ENCODE measurements around the gene ADCY7.

ADCY7 gene

DNA sequence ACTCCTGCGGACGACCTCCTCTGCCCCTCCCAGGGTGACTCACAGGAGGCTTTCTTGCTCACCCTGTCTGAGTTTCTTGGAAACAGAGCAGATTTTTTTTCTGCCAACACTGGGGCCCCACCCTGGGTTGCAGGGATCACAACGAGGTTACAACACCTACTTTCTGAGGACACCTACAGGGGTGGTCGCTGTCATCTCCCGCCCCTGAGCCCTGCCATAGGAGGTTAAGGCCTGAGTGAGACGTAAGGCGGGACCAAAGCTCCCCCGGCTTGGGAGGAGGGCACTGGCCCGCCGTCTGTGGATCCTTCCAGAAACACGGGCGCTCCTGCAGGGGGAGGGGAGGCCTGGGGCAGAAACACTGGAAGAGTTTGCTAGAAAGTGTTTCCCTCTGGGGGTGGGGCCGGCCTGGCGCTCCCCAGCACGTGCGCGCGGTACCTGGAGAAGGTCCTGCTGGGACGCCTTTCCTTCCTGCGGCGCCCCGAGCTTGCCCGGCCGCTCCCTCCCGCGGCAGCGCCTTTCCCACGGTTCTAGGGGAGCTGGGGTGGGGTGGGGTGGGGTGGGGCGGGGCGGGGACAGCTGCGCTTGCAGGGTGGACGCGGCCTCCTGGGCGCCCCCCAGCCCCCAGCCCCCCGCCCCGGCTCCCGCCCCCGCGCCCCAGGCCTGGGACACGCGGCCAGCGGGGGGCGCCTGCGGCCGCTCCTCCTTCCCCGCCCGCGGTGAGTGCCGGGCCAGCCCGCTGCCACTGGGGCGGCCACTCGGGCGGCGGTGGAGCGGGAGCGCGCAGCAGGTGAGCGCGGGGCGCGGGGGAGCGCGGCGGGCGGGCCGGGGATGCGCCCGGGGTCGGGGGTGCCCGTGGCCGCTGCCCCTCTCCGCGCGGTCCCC, 20.7 kb upstream of the ADCY7 start:
- H3K27ac ChIP-seq, result peak overlapping the region; percentile 78
- TF ChIP-seq, protein P1, sequence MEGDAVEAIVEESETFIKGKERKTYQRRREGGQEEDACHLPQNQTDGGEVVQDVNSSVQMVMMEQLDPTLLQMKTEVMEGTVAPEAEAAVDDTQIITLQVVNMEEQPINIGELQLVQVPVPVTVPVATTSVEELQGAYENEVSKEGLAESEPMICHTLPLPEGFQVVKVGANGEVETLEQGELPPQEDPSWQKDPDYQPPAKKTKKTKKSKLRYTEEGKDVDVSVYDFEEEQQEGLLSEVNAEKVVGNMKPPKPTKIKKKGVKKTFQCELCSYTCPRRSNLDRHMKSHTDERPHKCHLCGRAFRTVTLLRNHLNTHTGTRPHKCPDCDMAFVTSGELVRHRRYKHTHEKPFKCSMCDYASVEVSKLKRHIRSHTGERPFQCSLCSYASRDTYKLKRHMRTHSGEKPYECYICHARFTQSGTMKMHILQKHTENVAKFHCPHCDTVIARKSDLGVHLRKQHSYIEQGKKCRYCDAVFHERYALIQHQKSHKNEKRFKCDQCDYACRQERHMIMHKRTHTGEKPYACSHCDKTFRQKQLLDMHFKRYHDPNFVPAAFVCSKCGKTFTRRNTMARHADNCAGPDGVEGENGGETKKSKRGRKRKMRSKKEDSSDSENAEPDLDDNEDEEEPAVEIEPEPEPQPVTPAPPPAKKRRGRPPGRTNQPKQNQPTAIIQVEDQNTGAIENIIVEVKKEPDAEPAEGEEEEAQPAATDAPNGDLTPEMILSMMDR (conservative IDR thresholded peaks at IDR 0.05), result peak; percentile 61
- no peak for TF ChIP-seq ZFX (IDR thresholded peaks at IDR 0.05)

DNA sequence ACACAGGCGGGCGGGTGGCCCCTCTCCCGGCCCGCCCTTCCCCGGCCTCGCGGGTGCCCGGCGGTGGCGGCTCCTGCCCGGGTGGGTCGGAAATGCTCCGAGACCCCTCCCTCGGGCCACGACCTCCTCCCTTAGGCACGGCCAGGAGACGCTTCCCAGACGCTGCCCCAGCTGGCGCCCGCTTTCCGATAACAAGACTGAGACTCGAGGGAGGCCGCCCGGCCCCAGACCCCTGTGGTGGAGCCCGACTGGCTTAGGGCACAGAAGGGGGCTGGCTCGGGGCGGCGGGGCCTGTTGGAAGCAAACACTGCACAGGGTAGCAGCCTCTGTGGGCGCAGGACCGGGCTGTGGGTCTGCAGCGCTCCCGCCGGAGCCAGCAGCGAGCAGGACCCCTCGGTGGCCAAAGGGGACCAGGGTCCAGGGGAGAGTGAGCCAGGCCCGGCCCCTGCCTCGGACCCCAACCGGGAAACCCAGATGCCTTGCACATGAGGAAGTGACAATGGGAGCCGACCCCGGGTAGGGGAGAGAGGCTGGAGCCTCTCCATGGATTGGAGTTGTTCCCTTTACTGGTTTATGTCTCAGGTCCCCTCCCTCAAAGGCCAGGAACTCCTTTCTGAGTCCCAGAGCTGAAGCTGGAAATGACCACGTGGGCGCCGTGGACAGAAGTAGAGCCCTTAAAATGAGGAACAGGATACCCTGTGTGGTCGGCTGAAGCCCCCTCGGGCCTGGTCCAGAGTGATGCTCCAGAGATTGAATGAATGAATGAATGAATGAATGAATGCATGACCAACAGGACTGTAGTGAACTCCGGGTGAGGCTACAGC, 19.8 kb upstream of the ADCY7 start:
- TF ChIP-seq, protein P1 (conservative IDR thresholded peaks at IDR 0.05), result no peak; the same call in 1 of the 2 replicates
- TF ChIP-seq ZFX (IDR thresholded peaks at IDR 0.05), result peak; percentile 34; the same call in 1 of the 2 replicates
- H3K27ac ChIP-seq, result peak overlapping the region; percentile 78

DNA sequence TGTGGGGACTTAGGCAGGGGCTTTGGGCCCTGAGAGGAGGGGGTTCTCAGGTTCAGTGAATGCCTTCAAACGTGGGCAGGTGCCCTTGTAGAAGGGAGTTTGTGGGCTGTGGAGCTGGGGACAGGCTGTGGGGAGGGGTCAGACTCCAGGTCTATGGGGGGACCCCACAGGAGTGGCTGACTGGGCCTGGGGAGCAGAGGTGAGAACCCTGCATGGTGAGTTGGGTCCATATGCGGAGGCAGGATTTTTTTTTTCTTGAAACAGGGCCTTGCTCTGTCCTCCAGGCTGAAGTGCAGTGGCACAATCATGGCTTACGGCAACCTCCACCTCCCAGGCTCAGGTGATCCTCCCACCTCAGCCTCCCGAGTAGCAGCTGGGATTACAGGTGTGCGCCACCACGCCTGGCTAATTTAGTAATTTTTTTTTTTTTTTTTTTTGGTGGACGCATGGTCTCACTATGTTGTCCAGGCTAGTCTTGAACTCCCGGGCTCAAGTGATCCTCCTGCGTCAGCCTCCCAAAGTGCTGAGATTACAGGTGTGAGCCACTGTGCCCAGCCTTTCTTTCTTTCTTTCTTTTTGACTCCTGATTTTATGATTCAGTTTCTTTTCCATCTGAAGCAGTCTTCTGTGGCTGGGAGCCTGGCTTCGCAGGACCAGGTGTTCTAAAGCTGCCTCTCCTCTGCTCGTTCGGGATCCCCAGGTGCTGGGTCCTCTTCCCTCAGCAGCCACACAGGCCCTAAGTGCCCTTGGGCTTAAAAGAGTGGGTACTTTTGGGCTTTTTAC, 19.0 kb upstream of the ADCY7 start:
- H3K27ac ChIP-seq, result no peak overlapping the region
- no peak for TF ChIP-seq ZFX (IDR thresholded peaks at IDR 0.05)
- TF ChIP-seq, protein P1 (conservative IDR thresholded peaks at IDR 0.05), result no peak

DNA sequence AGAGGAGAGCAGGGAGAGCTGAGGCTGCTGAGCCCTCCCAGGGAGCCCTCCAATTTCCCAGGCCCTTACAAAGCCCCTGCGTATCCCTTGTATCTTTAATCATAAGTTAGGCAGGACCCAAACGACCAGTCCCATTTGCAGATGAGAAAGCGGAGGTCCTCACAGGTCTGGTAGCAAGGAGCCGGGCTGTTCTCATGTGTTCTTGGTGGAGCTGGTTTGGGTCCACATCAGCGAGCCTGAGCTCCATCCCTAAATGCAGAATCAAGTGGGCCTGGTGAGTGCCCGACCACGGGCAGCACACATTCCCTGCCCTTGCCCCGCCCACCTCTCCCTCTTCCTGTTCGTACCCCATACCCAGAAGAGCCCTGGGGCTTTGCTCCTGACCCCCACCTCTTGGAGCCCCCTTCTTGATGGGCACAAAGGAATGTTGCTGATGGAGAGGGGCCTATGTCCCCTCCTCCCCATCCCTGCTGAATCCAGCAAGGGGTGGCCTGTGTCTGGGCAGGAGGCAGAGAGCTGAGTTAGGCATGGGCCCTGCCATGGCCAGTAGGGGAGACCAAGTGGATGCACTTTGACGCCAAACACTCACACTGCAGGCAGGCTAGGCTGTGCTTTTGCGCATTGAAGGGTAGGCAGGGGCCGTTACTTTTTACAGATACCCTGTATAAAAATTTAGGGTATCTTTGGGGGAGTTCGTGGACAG, 18.3 kb upstream of the ADCY7 start:
- TF ChIP-seq ZFX (IDR thresholded peaks at IDR 0.05), result no peak
- TF ChIP-seq, protein P1 (conservative IDR thresholded peaks at IDR 0.05), result no peak
- no peak overlapping the region for H3K27ac ChIP-seq

DNA sequence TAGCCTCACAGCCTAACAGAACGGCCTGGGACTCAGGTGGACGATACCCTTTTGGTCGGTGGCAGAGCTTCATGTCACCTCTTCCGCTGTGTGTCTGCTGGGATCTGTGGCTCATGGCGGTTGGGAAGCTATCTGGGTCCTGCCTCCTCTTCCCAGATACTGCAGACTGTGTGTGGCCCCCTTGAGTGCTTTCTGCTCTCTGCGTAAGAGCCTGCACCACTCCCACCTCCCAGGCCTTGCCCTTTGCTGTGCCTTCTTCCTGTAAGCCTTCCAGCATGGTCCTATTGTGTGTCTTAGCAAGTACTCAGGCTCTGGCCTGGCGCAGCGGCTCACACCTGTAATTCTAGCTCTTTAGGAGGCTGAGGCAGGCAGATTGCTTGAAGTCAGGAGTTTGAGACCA, 17.5 kb upstream of the ADCY7 start:
- H3K27ac ChIP-seq, result no peak overlapping the region
- TF ChIP-seq ZFX (IDR thresholded peaks at IDR 0.05), result no peak
- TF ChIP-seq, protein P1 (conservative IDR thresholded peaks at IDR 0.05), result no peak

DNA sequence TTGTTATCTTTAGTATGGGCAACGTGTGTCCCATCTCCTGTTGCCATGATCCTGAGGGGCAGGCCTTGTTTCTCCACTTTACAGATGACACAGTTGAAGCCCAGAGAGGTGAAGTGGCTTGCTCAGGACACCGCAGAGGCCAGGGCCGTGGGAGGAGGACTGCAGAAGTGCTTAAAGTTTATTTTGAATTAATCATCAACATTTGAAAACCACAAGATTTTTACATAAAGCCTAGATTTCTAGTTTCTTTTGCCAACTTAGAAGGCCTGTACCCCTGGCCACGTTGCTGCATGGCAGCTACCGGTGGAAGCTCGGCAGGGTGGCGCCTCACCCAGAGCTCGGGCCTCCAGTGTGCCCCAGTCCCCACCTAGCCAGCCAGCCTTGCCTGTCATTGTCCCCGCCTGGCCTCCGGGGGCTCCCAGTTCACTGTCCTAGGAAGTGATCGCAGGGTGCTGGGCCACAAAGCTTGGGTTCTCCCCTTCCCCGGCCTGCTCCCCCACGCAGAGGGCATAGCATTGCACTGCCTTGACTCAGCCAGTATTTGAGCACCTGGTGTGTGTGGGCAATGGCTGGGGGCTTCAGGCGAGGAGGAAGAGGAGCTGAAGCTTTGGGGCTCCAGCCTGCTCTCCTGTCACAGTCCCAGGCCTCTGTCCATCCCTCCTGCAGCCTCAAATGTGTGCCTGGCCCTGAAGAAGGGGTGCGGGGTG, 14.8 kb upstream of the ADCY7 start:
- H3K27ac ChIP-seq, result no peak overlapping the region
- no peak for TF ChIP-seq ZFX (IDR thresholded peaks at IDR 0.05)
- TF ChIP-seq, protein P1 (conservative IDR thresholded peaks at IDR 0.05), result no peak

Measured in C4-2B (cell line).